ENCODE measurements around the gene ALG8. TPM values are rescaled to one million over a fixed set of nuclear protein-coding genes. Genes with fewer than 3 reads are reported as not detected.

ALG8 gene
- total RNA-seq, 1 experiment from 2014 or later: 188 TPM

DNA sequence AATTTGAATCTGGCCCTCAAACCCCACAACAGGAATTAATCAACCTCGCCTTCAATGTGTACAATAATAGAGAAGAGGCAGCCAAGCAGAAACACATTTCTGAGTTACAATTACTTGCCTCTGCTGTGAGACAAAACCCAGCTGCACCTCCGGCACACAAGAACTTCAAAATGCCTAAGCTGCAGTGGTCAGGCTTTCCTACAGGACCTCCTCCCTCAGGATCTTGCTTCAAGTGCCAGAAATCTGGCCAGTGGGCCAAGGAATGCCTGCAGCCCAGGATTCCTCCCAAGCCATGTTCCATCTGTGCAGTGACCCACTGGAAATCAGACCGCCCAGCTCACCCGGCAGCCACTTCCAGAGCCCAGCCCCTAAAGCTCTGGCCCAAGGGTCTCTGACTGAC lies 56.4 kb downstream of the ALG8 start:
- H3K9me3 Mint-ChIP-seq (ENCODE audit: unreplicated experiment): peaks cover 21% of the 10 kb centered on the region
- DNase-seq: no peak
- intact Hi-C loops (cut with micrococcal nuclease; ENCODE audit: unreplicated experiment): no loop called here
- H3K27me3 Mint-ChIP-seq (ENCODE audit: insufficient read depth, unreplicated experiment): no peaks in the 10 kb centered on the region
- H3K27me3 ChIP-seq (replicated peaks; ENCODE audit: control insufficient read depth, insufficient read depth, low read length): no peaks in the 10 kb centered on the region
- no peak overlapping the region for H3K4me3 Mint-ChIP-seq (ENCODE audit: unreplicated experiment)
- peaks cover 26% of the 10 kb centered on the region for H3K4me1 Mint-ChIP-seq (ENCODE audit: low read depth, unreplicated experiment)
- peaks cover 9% of the 10 kb centered on the region for H3K9me3 ChIP-seq
- BruUV-seq (replicated peaks): no TSS peak
- H3K27ac Mint-ChIP-seq (ENCODE audit: unreplicated experiment): no peak overlapping the region
- CTCF ChIA-PET: no interaction called here
- TF ChIP-seq, protein P1, sequence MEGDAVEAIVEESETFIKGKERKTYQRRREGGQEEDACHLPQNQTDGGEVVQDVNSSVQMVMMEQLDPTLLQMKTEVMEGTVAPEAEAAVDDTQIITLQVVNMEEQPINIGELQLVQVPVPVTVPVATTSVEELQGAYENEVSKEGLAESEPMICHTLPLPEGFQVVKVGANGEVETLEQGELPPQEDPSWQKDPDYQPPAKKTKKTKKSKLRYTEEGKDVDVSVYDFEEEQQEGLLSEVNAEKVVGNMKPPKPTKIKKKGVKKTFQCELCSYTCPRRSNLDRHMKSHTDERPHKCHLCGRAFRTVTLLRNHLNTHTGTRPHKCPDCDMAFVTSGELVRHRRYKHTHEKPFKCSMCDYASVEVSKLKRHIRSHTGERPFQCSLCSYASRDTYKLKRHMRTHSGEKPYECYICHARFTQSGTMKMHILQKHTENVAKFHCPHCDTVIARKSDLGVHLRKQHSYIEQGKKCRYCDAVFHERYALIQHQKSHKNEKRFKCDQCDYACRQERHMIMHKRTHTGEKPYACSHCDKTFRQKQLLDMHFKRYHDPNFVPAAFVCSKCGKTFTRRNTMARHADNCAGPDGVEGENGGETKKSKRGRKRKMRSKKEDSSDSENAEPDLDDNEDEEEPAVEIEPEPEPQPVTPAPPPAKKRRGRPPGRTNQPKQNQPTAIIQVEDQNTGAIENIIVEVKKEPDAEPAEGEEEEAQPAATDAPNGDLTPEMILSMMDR (IDR thresholded peaks at IDR 0.05; ENCODE audit: insufficient read depth in 1 of 2, low read depth in 1 of 2, low read length in 1 of 2, severe bottlenecking in 1 of 2, unreplicated experiment in 1 of 2): no peak
- no peaks in the 10 kb centered on the region for H3K36me3 ChIP-seq (ENCODE audit: control insufficient read depth, insufficient read depth, low read length)
- H3K4me1 ChIP-seq: peaks cover 23% of the 10 kb centered on the region
- H3K36me3 Mint-ChIP-seq (ENCODE audit: insufficient read depth, unreplicated experiment): peaks cover 6% of the 10 kb centered on the region
- POLR2A ChIA-PET: no interaction called here
- no peak overlapping the region for H3K4me3 ChIP-seq (ENCODE audit: low read depth, low read length)

- ChIA-PET CTCF (no interaction called here), POLR2A (no interaction called here)
- no peaks in the 10 kb centered on the region for H3K36me3 ChIP-seq (ENCODE audit: control insufficient read depth, insufficient read depth, low read length)
- H3K27me3 ChIP-seq (replicated peaks; ENCODE audit: control insufficient read depth, insufficient read depth, low read length): no peaks in the 10 kb centered on the region
- Mint-ChIP-seq H3K27me3 (ENCODE audit: insufficient read depth, unreplicated experiment) (no peaks in the 10 kb centered on the region), H3K4me3 (ENCODE audit: unreplicated experiment) (peak overlapping the region; percentile 23), H3K36me3 (ENCODE audit: insufficient read depth, unreplicated experiment) (peaks cover 11% of the 10 kb centered on the region), H3K27ac (ENCODE audit: unreplicated experiment) (peak overlapping the region; percentile 66), H3K9me3 (ENCODE audit: unreplicated experiment) (peaks cover 20% of the 10 kb centered on the region), H3K4me1 (ENCODE audit: low read depth, unreplicated experiment) (peaks cover 29% of the 10 kb centered on the region)
- DNase-seq: no peak
- peaks cover 31% of the 10 kb centered on the region for H3K4me1 ChIP-seq
- intact Hi-C loops (cut with micrococcal nuclease; ENCODE audit: unreplicated experiment): no loop called here
- no TSS peak for BruUV-seq (replicated peaks)
- TF ChIP-seq, protein P1 (IDR thresholded peaks at IDR 0.05; ENCODE audit: insufficient read depth in 1 of 2, low read depth in 1 of 2, low read length in 1 of 2, severe bottlenecking in 1 of 2, unreplicated experiment in 1 of 2): no peak
- no peak overlapping the region for H3K4me3 ChIP-seq (ENCODE audit: low read depth, low read length)
- peaks cover 4% of the 10 kb centered on the region; the same call in 1 of the 2 replicates for H3K9me3 ChIP-seq
Measured at GRCh38 chr11:78082146-78082545, 57.3 kb downstream of the ALG8 start.

GRCh38 chr11:78081583-78081982 lies 57.8 kb downstream of the ALG8 start:
- H3K36me3 Mint-ChIP-seq (ENCODE audit: insufficient read depth, unreplicated experiment): peaks cover 16% of the 10 kb centered on the region
- Histone ChIP-seq H3K4me1 (peaks cover 31% of the 10 kb centered on the region), H3K4me3 (ENCODE audit: low read depth, low read length) (no peak overlapping the region), H3K9me3 (no peaks in the 10 kb centered on the region), H3K36me3 (ENCODE audit: control insufficient read depth, insufficient read depth, low read length) (0 out of 2 replicates have a peak, but pooled peaks cover 1% of the 10 kb centered on the region), H3K27me3 (replicated peaks; ENCODE audit: control insufficient read depth, insufficient read depth, low read length) (no peaks in the 10 kb centered on the region)
- no peaks in the 10 kb centered on the region for H3K27me3 Mint-ChIP-seq (ENCODE audit: insufficient read depth, unreplicated experiment)
- peaks cover 29% of the 10 kb centered on the region for H3K4me1 Mint-ChIP-seq (ENCODE audit: low read depth, unreplicated experiment)
- peak overlapping the region; percentile 23 for H3K4me3 Mint-ChIP-seq (ENCODE audit: unreplicated experiment)
- no TSS peak for BruUV-seq (replicated peaks)
- DNase-seq: no peak
- POLR2A ChIA-PET: no interaction called here
- intact Hi-C loops (cut with micrococcal nuclease; ENCODE audit: unreplicated experiment): no loop called here
- TF ChIP-seq, protein P1 (IDR thresholded peaks at IDR 0.05; ENCODE audit: insufficient read depth in 1 of 2, low read depth in 1 of 2, low read length in 1 of 2, severe bottlenecking in 1 of 2, unreplicated experiment in 1 of 2): no peak
- CTCF ChIA-PET: no interaction called here
- peak overlapping the region; percentile 66 for H3K27ac Mint-ChIP-seq (ENCODE audit: unreplicated experiment)
- H3K9me3 Mint-ChIP-seq (ENCODE audit: unreplicated experiment): peaks cover 15% of the 10 kb centered on the region
